GM12874 (cell line): Measurements from ENCODE around the gene SAMHD1.

ENCODE experiments used
- CTCF ChIP-seq: IDR thresholded peaks from 2 replicates; pipeline ENCODE4 v1.5.1; 2011; ENCODE audit warnings: low read depth, mild to moderate bottlenecking, control low read depth, low read length, moderate library complexity; ENCODE audit not compliant: insufficient read depth

Gene SAMHD1

DNA sequence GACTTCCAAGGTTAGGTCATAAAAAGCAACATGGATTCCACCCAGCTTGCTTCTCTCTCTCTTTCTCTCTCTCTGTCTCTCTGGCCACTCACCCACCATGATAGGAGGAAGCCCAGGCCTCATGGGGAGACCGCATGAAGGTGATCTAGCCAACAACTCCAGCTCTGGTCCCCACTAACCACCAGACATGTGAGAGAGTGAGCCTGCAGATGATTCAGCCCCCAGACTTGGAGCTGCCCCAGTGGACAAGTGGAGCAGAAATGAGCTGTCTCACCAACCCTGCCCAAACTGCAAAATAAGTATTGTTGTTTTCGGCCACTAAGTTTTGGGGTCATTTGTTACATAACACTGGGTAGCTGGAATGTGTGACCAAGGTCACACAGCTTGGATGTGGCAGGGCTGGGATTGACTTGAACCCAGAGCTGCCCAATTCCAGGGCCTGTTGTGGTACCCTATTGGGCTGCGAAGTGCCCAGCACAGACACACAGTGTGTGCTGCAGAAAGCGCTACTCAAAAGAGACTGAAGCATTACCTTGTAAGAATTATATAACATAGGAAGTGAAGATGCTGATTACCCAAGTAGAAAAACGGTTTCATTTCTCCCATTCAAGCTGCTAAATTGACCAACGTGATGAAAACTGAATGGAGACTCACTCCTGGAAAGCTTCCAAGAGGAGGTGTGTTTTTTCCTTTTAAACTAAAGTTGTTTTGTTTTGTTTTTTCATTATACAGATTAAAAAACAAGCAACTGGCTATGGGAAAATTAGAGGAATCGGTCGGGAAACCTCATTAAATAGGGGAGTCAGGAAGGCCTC lies 84.6 kb downstream of the SAMHD1 start:
- TF ChIP-seq CTCF, result no peak

DNA sequence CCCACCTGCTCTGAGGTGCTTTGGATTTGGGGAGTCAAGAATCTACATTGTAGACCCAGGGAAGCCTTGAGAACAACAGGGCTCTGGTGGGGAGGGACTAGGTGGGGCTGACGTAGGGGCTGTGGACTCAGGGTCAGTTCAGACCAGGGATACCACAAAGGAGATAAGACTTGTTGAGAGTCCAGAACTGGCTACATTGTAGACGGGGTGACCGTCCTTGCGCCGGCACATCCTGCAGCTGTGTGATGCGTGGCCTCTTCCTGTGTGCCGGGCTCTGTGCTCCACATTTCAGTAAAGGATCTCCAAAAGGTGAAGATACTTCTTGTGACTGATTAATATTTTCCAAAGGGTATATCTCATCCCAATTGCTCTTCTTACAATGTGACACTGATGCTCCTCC lies 85.3 kb downstream of the SAMHD1 start:
- TF ChIP-seq CTCF, result no peak

- no peak for TF ChIP-seq CTCF
These were observed 85.7 kb downstream of the SAMHD1 start for GRCh38 chr20:36865861-36866149.

DNA sequence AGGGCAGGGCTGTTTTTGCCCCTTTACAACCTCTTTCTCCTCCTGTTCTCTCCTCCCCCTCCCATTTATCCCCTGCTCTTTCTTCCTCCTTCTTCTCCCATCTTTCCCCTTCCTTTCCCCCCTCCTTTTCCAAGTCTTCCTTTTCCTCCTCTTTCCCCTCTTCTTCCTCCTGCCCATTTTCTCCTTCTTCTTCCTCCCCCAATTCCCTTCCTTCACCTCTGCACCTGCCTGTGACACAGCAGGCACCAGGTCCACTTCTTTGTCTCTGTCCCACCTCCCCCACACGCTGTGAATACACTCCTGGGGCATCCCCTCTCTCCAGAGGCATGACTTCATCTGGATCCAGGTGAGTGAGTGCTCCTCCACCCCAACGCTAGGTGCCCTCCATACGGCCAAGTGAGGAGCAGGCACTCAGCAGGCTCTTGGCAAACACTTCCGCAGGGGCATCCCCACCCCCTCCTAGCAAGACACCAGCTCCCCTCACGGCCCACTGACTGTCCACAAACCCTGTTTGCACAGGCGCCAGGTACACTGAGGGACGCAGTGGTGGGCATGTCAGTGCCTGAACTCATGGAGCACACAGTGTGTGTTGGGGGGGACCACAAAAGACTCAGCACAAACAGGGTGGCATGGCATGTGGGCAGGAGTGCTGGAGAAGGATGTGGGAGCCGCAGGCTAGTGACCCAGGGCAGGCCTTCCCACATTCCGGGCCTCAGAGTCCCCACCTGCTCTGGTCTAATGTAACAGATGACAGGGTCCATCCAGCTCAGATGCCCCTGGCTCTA lies 86.2 kb downstream of the SAMHD1 start:
- no peak for TF ChIP-seq CTCF

- TF ChIP-seq CTCF, result no peak
These were observed 88.4 kb downstream of the SAMHD1 start for GRCh38 chr20:36862857-36863668.

DNA sequence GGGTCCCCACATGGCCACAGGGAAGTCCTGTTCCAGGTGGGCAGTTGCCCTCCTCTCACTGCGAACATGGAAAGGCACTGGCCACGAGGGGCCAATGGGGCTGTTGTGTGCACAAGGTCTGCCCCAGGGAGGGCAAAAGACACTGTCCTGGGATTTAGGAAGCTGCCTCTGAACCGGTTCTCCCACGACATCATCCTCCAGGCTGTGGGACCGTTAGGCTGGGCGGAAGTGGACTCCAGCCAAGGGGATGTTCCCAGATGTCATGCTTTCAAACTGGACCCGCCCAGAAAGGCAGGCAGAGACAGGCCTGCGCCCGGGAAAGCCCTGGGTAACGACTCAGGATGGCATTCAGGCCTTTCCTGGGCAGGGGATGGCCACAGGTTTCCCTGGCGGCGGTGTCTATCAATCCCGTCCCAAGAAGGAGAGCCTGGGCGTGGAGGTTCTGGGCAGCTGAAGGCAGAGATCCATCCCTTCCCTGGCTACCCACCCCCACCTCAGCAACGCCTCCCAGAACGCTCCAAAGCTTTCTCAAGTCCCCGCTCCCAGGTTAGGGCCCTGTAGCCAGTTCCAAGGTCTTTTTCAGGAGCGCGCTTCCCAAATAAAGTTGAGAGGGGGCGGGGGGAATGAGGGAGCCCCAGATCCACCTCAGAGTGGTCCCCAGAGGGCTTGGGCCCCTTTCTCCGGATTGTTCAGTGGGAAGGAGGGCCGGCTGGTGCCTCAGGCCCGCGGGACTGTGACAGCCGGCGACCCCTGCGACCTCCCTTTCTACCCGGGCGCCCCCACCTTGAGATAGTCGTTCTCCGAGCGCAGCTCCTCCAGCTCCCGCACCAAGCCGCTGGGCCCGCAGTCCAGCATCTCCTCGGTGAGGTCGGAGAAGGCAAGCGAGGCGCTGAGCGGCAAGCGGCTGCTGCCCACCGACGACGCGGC lies 89.4 kb downstream of the SAMHD1 start:
- TF ChIP-seq CTCF, result no peak
